H1 (cell line): ENCODE results near the gene ZNF44. TPM values are rescaled to one million over a fixed set of nuclear protein-coding genes. Genes with fewer than 3 reads are reported as not detected.

ENCODE experiments used
- CTCF ChIA-PET: fragments of 300-600 bp; sonication (Branson Sonifier 250); formaldehyde crosslinking; loops from one replicate; lab custom pipeline; 2021; ENCODE audit not compliant: partially characterized antibody; lab: Charles Lee
- POLR2A ChIA-PET: fragments of 300-600 bp; sonication (Branson Sonifier 250); formaldehyde crosslinking; loops from one replicate; lab custom pipeline; 2021; ENCODE audit warnings: inconsistent platforms; ENCODE audit not compliant: partially characterized antibody; lab: Charles Lee
- DNase-seq, 2 experiments: peaks; one replicate each; pipeline versions ENCODE4 v3.0.0 to v3.0.0-alpha.2; 2010 to 2022; ENCODE audit warnings: low spot score in 2 of 2, low read depth in 1 of 2, mixed read lengths in 1 of 2
- FAIRE-seq: peaks from 2 replicates; lab custom pipeline; 2011; peaks lifted over from hg19 to GRCh38; lab: Jason Lieb, UNC
- H2AFZ ChIP-seq: 2 replicates; pipeline ENCODE4 v1.8.1; 2012; ENCODE audit warnings: low read length, inconsistent platforms
- H2AK5ac ChIP-seq: 2 replicates; pipeline ENCODE4 v1.6.1; 2013; ENCODE audit warnings: low read depth, low read length
- H2BK120ac ChIP-seq: replicated peaks from 2 replicates; pipeline ENCODE3; 2013; ENCODE audit warnings: low read depth, low read length, inconsistent platforms
- H2BK12ac ChIP-seq: 2 replicates; pipeline ENCODE4 v1.6.1; 2013; ENCODE audit warnings: low read depth, low read length
- H2BK15ac ChIP-seq: 2 replicates; pipeline ENCODE4 v1.6.1; 2013; ENCODE audit warnings: low read length
- H2BK20ac ChIP-seq: 2 replicates; pipeline ENCODE4 v1.6.1; 2013; ENCODE audit warnings: low read length
- H2BK5ac ChIP-seq: 2 replicates; pipeline ENCODE4 v1.6.1; 2013; ENCODE audit warnings: low read depth, low read length
- H3K14ac ChIP-seq: 2 replicates; pipeline ENCODE4 v1.6.1; 2013; ENCODE audit warnings: inconsistent platforms; ENCODE audit not compliant: insufficient read length
- H3K18ac ChIP-seq: 2 replicates; pipeline ENCODE4 v1.6.1; 2013; ENCODE audit warnings: low read length; ENCODE audit errors: extremely low read depth
- H3K23ac ChIP-seq: 2 replicates; pipeline ENCODE4 v1.6.1; 2013; ENCODE audit warnings: inconsistent platforms; ENCODE audit not compliant: insufficient read length
- H3K23me2 ChIP-seq: 2 replicates; pipeline ENCODE4 v1.6.1; 2013; ENCODE audit warnings: low read depth, low read length
- H3K27ac ChIP-seq: 2 replicates; pipeline ENCODE4 v1.6.1; 2011; ENCODE audit warnings: low read depth, low read length, inconsistent platforms
- H3K27me3 ChIP-seq, 4 experiments: replicated peaks in 1 of 4; 1 replicate in 1 of 4; 2 replicates in 3 of 4; pipeline versions ENCODE4 v1.6.1 to v1.8.1; 2011 to 2013; ENCODE audit warnings: low read length in 3 of 4, mild to moderate bottlenecking in 3 of 4, inconsistent platforms in 2 of 4, mixed read lengths in 2 of 4, moderate library complexity in 1 of 4; ENCODE audit not compliant: control insufficient read depth in 3 of 4, insufficient read depth in 3 of 4; ENCODE audit errors: extremely low read depth in 1 of 4
- H3K36me3 ChIP-seq, 4 experiments: 2 replicates each; pipeline versions ENCODE4 v1.6.1 to v1.8.1; 2011 to 2013; ENCODE audit warnings: mild to moderate bottlenecking in 4 of 4, low read length in 3 of 4, moderate library complexity in 2 of 4, control low read depth in 1 of 4, inconsistent platforms in 1 of 4; ENCODE audit not compliant: insufficient read depth in 4 of 4, control insufficient read depth in 2 of 4
- H3K4ac ChIP-seq: replicated peaks from 2 replicates; pipeline ENCODE3; 2013; ENCODE audit warnings: low read length, low read depth, mixed read lengths, inconsistent platforms; ENCODE audit not compliant: insufficient read length
- H3K4me1 ChIP-seq, 4 experiments: replicated peaks in 1 of 4; 1 replicate in 1 of 4; 2 replicates in 3 of 4; pipeline versions ENCODE4 v1.6.1 to v1.8.1; 2011 to 2013; ENCODE audit warnings: low read length in 3 of 4, inconsistent platforms in 2 of 4, mixed read lengths in 1 of 4; ENCODE audit not compliant: insufficient read depth in 4 of 4, control insufficient read depth in 3 of 4
- H3K4me2 ChIP-seq, 2 experiments: 2 replicates each; pipeline versions ENCODE4 v1.6.1 to v1.8.1; 2011 to 2013; ENCODE audit warnings: low read depth in 2 of 2, low read length in 2 of 2, control low read depth in 1 of 2, inconsistent platforms in 1 of 2, mild to moderate bottlenecking in 1 of 2; ENCODE audit not compliant: insufficient read depth in 1 of 2
- H3K4me3 ChIP-seq, 4 experiments: fragments of 200-600, 300-600 bp in 1 of 4; sonication (generic), shearing (Covaris generic), sonication (Bioruptor Twin) in 1 of 4; 2 replicates each; pipeline versions ENCODE4 v1.5.1 to v1.8.1; 2011 to 2016; ENCODE audit warnings: low read length in 4 of 4, low read depth in 3 of 4, control low read depth in 2 of 4, inconsistent platforms in 2 of 4, mild to moderate bottlenecking in 2 of 4, mixed read lengths in 1 of 4, moderate library complexity in 1 of 4; ENCODE audit not compliant: insufficient read depth in 2 of 4; ENCODE audit errors: extremely low read depth in 1 of 4
- H3K56ac ChIP-seq: replicated peaks from 2 replicates; pipeline ENCODE3; 2013; ENCODE audit warnings: low read depth, mild to moderate bottlenecking, mixed read lengths, low read length, inconsistent platforms; ENCODE audit not compliant: insufficient read length
- H3K79me1 ChIP-seq: 2 replicates; pipeline ENCODE4 v1.6.1; 2013; ENCODE audit warnings: low read depth, low read length, control low read depth
- H3K79me2 ChIP-seq, 2 experiments: 2 replicates each; pipeline versions ENCODE4 v1.6.1 to v1.8.1; 2012 to 2013; ENCODE audit warnings: low read length in 2 of 2, mild to moderate bottlenecking in 2 of 2, inconsistent platforms in 1 of 2; ENCODE audit not compliant: insufficient read depth in 2 of 2, control insufficient read depth in 1 of 2
- H3K9ac ChIP-seq, 4 experiments: replicated peaks in 1 of 4; 1 replicate in 1 of 4; 2 replicates in 3 of 4; pipeline versions ENCODE4 v1.6.1 to v1.8.1; 2011 to 2013; ENCODE audit warnings: low read depth in 3 of 4, low read length in 3 of 4, control low read depth in 2 of 4, mild to moderate bottlenecking in 2 of 4, moderate library complexity in 2 of 4, inconsistent platforms in 1 of 4; ENCODE audit errors: extremely low read depth in 1 of 4
- H3K9me3 ChIP-seq, 2 experiments: 2 replicates each; pipeline versions ENCODE4 v1.6.1 to v1.8.1; 2012 to 2013; ENCODE audit warnings: mild to moderate bottlenecking in 2 of 2, moderate library complexity in 2 of 2, control low read depth in 1 of 2, inconsistent platforms in 1 of 2, low read depth in 1 of 2, low read length in 1 of 2, mixed read lengths in 1 of 2; ENCODE audit not compliant: insufficient read depth in 2 of 2
- H4K20me1 ChIP-seq, 2 experiments: replicated peaks in 1 of 2; 2 replicates each; pipeline versions ENCODE3 to v1.8.1; 2011 to 2013; ENCODE audit warnings: inconsistent platforms in 2 of 2, low read length in 2 of 2, mild to moderate bottlenecking in 1 of 2; ENCODE audit not compliant: insufficient read depth in 2 of 2, control insufficient read depth in 1 of 2
- H4K5ac ChIP-seq: 2 replicates; pipeline ENCODE4 v1.6.1; 2013; ENCODE audit warnings: low read length, low read depth, mixed read lengths, inconsistent platforms; ENCODE audit not compliant: insufficient read length
- H4K8ac ChIP-seq: 2 replicates; pipeline ENCODE4 v1.8.0; 2013; ENCODE audit warnings: mild to moderate bottlenecking, moderate library complexity, low read length, inconsistent platforms; ENCODE audit not compliant: insufficient read depth; ENCODE audit errors: extremely low read depth
- H4K91ac ChIP-seq: replicated peaks from 2 replicates; pipeline ENCODE3; 2013; ENCODE audit warnings: low read length, mixed read lengths, inconsistent platforms; ENCODE audit not compliant: insufficient read length
- SIRT6 ChIP-seq: IDR thresholded peaks from one replicate; pipeline ENCODE4 v1.7.1; 2012; ENCODE audit warnings: low read length, inconsistent platforms
- ZNF274 ChIP-seq: IDR thresholded peaks from 2 replicates; pipeline ENCODE4 v1.7.0; 2012; ENCODE audit warnings: low read length, borderline replicate concordance; ENCODE audit errors: extremely low read depth
- WGBS, 2 experiments: shearing (Covaris generic) in 1 of 2; methylation state at CpG; one replicate each; pipeline versions ENCODE4 v1.1.6 to v1.1.7; 2013 to 2015; ENCODE audit warnings: low lambda C conversion rate in 2 of 2, mixed read lengths in 2 of 2, inconsistent platforms in 1 of 2, low coverage in 1 of 2, missing lambda C conversion rate in 1 of 2; ENCODE audit not compliant: insufficient replicate concordance in 2 of 2, insufficient coverage in 1 of 2, insufficient read length in 1 of 2; ENCODE audit errors: extremely low coverage in 1 of 2, missing lambda C conversion rate in 1 of 2; 5-methylcytosine and 5-hydroxymethylcytosine counted together
- polyA plus RNA-seq, 7 experiments: library from polyadenylated mRNA; depleted of rRNA in 3 of 7; stranded (reverse) in 5 of 7; unstranded in 2 of 7; fragments of >200 nt in 5 of 7; fragments of 200-250 nt in 2 of 7; gene quantifications; 1 replicate in 5 of 7; 2 replicates in 1 of 7; 4 replicates in 1 of 7; pipeline versions ENCODE4 v1.2.1 to v1.2.3, GENCODE V29; 2011 to 2013; ENCODE audit warnings: missing spikeins in 2 of 7, mixed read lengths in 2 of 7
- total RNA-seq: library from RNA; stranded (reverse); fragmentation: NEBNext Ultra II Directional; extraction: Animal tissue kit (Norgen Biotek cat#: 25700); gene quantifications from 2 replicates; pipeline ENCODE4 v1.2.1, GENCODE V29; 2021

Gene ZNF44
- total and polyA plus RNA-seq, 2 of the 8 experiments (the other 6 are each of a cell fraction or from before 2014, with no cell fraction given) = 1.3 to 2.8 TPM

DNA sequence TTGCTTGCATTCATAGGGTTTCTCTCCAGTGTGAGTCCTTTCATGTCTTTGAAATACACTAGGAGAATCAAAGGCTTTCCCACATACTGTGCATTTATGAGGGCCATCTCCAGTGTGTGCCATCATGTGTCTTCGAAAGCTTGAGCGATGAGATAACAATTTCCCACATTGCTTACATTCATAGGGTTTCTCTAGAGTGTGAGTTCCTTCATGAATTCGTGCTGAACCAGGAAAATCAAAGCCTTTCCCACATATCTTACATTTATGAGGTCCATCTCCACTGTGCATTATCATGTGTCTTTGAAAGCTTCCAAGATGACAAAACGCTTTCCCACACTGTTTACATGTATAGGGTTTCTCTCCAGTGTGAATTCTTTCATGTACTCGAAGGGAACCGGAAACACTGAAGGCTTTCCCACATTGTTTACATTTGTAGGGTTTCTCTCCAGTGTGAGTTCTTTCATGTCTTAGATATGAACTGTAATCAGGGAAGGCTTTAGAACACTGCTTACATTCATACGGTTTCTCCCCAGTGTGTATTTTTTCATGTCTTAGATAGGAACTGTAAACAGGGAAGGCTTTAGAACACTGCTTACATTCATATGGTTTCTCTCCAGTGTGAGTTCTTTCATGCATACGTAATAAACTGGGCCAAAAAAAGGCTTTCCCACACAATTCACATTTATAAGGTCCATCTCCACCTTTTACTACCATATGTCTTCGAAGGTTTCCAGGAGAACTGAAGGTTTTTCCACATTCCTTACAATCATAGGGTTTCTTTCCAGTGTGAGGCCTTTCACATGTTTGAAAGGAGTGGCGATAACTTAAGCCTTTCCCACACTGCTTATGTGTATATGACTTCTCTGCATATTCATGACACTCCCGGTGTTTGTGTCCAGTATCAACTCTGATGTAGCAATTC lies 21.4 kb downstream of the ZNF44 start:
- peaks cover 0 to 50% (median 17%) of the 10 kb centered on the region in 4 experiments; a peak in 5 of 8 replicates for H3K36me3 ChIP-seq
- no peak for TF ChIP-seq SIRT6
- TF ChIP-seq ZNF274 = peak; percentile 64
- H3K79me2 ChIP-seq = no peaks in the 10 kb centered on the region
- H3K9ac ChIP-seq = no peak overlapping the region
- H3K27ac ChIP-seq = no peak overlapping the region
- no peak overlapping the region for H4K5ac ChIP-seq
- no peaks in the 10 kb centered on the region for H3K4me1 ChIP-seq
- no peak overlapping the region for H2BK120ac ChIP-seq
- H3K4ac ChIP-seq = no peak overlapping the region
- no peak overlapping the region for H2BK12ac ChIP-seq
- POLR2A ChIA-PET = no interaction called here
- H3K79me1 ChIP-seq = no peaks in the 10 kb centered on the region
- no peak overlapping the region for H3K23ac ChIP-seq
- no peak overlapping the region for H2BK20ac ChIP-seq
- DNase-seq (no peak), FAIRE-seq (no peak)
- no peak overlapping the region for H4K8ac ChIP-seq
- no peak overlapping the region for H3K4me3 ChIP-seq
- no peak overlapping the region for H3K56ac ChIP-seq
- H4K91ac ChIP-seq = no peak overlapping the region
- no peak overlapping the region for H2AK5ac ChIP-seq
- no peak overlapping the region for H3K4me2 ChIP-seq
- CTCF ChIA-PET = no interaction called here
- WGBS, 2 experiments = 91% methylated on average over 11 of the region's 11 CpGs; no CpG with 5 or more reads in 1 of the 2 experiments
- no peak overlapping the region for H2BK5ac ChIP-seq
- H3K23me2 ChIP-seq = no peaks in the 10 kb centered on the region
- no peak overlapping the region for H3K18ac ChIP-seq
- peaks cover 72 to 84% of the 10 kb centered on the region in 2 experiments for H3K9me3 ChIP-seq
- H4K20me1 ChIP-seq = no peaks in the 10 kb centered on the region
- H2BK15ac ChIP-seq = no peak overlapping the region
- H3K27me3 ChIP-seq = peaks cover 0 to 1% (median 0%) of the 10 kb centered on the region in 4 experiments; a peak in 1 of 7 replicates
- H3K14ac ChIP-seq = no peak overlapping the region
- H2AFZ ChIP-seq = no peak overlapping the region
